Measurements from ENCODE around the gene RAB12. TPM values are rescaled to one million over a fixed set of nuclear protein-coding genes. Genes with fewer than 3 reads are reported as not detected.
"Not testable (repeated sequence)": the region's sequence is repeated elsewhere in the genome, so short reads cannot be mapped to it uniquely, and the experiment has no call there.

The RAB12 gene
- total RNA-seq, 1 donor from 2014 or later, result 48.5 TPM

DNA sequence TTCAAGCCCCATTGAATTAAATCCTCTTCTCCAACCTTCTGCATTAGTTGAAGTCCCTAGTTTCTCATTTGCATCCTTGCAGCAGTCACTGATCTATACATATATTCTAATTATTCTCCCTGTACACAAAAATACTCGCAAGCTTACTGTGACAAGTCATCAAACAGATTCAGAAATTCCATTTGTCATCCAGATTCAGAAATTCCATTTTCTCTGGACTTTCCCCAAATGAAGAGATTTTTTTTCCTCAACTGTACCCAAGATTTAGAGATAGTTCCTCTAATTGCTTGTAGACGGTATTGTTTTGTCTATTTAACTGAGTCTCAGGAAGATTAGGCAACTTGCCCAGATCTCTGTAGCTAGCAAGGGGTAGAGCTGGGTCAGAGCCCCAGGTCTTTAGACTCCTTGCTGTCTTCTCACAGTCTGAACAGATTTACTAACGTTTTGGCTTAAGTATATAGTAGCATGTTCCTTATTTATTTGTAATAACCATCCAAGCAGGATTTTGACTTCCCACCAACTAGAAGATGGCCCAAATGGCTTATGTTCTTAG lies 34.2 kb downstream of the RAB12 start:
- TF ChIP-seq, protein P1, sequence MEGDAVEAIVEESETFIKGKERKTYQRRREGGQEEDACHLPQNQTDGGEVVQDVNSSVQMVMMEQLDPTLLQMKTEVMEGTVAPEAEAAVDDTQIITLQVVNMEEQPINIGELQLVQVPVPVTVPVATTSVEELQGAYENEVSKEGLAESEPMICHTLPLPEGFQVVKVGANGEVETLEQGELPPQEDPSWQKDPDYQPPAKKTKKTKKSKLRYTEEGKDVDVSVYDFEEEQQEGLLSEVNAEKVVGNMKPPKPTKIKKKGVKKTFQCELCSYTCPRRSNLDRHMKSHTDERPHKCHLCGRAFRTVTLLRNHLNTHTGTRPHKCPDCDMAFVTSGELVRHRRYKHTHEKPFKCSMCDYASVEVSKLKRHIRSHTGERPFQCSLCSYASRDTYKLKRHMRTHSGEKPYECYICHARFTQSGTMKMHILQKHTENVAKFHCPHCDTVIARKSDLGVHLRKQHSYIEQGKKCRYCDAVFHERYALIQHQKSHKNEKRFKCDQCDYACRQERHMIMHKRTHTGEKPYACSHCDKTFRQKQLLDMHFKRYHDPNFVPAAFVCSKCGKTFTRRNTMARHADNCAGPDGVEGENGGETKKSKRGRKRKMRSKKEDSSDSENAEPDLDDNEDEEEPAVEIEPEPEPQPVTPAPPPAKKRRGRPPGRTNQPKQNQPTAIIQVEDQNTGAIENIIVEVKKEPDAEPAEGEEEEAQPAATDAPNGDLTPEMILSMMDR (IDR thresholded peaks at IDR 0.05), result no peak
- no peak for DNase-seq (ENCODE audit: extremely low spot score, unreplicated experiment)
- H3K27me3 Mint-ChIP-seq (ENCODE audit: unreplicated experiment), result no peaks in the 10 kb centered on the region
- no peak overlapping the region for H3K27ac Mint-ChIP-seq (ENCODE audit: unreplicated experiment)
- H3K36me3 Mint-ChIP-seq (ENCODE audit: unreplicated experiment), result peaks cover 38% of the 10 kb centered on the region
- no peak overlapping the region for H3K4me3 Mint-ChIP-seq (ENCODE audit: unreplicated experiment)
- H3K4me1 Mint-ChIP-seq (ENCODE audit: unreplicated experiment), result peaks cover 4% of the 10 kb centered on the region
- peaks cover 11% of the 10 kb centered on the region for H3K9me3 Mint-ChIP-seq (ENCODE audit: unreplicated experiment)

DNA sequence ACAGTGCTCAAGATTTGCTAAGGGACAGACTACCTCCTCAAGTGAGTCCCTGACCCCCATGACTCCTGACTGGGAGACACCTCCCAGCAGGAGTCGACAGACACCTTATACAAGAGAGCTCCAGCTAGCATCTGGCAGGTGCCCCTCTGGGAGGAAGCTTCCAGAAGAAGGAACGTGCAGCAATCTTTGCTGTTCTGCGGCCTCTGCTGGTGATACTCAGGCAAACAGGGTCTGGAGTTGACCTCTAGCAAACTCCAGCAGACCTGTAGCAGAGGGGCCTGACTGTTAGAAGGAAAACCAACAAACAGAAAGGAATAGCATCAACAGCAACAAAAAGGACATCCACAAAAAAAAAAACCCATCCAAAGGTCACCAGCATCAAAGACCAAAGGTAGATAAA lies 38.1 kb downstream of the RAB12 start:
- H3K9me3 Mint-ChIP-seq (ENCODE audit: unreplicated experiment), result peaks cover 11% of the 10 kb centered on the region
- H3K36me3 Mint-ChIP-seq (ENCODE audit: unreplicated experiment); DNase-seq (ENCODE audit: extremely low spot score, unreplicated experiment); H3K4me1 Mint-ChIP-seq (ENCODE audit: unreplicated experiment); H3K27ac Mint-ChIP-seq (ENCODE audit: unreplicated experiment); H3K27me3 Mint-ChIP-seq (ENCODE audit: unreplicated experiment); H3K4me3 Mint-ChIP-seq (ENCODE audit: unreplicated experiment): not testable (repeated sequence)

DNA sequence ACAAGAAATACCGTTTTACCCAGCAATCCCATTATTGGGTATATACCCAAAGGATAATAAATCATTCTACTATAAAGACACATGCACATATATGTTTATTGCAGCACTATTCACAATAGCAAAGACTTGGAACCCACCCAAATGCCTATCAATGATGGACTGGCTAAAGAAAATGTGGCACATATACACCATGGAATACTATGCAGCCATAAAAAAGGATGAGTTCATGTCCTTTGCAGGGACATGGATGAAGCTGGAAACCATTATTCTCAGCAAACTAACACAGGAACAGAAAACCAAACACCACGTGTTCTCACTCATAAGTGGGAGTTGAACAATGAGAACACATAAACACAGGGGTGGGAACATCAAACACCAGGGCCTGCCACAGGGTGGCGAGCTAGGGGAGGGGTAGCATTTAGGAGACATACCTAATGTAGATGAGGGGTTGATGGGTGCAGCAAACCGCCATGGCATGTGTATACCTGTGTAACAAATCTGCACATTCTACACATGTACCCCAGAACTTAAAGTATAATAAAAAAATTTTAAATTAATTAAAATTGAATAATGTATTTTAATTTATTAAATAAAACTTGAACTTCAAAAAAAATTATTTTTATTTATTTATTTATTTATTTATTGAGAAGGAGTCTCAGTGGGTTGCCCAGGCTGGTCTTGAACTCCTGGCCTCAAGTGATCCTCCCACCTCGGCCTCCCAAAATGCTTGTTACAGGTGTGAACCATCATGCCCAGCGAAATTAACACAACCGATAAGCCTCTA lies 42.4 kb downstream of the RAB12 start:
- Mint-ChIP-seq H3K27me3 (ENCODE audit: unreplicated experiment) (peaks cover 15% of the 10 kb centered on the region), H3K9me3 (ENCODE audit: unreplicated experiment) (peaks cover 11% of the 10 kb centered on the region)
- not testable (repeated sequence) for DNase-seq (ENCODE audit: extremely low spot score, unreplicated experiment); H3K4me1 Mint-ChIP-seq (ENCODE audit: unreplicated experiment); H3K27ac Mint-ChIP-seq (ENCODE audit: unreplicated experiment); H3K4me3 Mint-ChIP-seq (ENCODE audit: unreplicated experiment); H3K36me3 Mint-ChIP-seq (ENCODE audit: unreplicated experiment)

DNA sequence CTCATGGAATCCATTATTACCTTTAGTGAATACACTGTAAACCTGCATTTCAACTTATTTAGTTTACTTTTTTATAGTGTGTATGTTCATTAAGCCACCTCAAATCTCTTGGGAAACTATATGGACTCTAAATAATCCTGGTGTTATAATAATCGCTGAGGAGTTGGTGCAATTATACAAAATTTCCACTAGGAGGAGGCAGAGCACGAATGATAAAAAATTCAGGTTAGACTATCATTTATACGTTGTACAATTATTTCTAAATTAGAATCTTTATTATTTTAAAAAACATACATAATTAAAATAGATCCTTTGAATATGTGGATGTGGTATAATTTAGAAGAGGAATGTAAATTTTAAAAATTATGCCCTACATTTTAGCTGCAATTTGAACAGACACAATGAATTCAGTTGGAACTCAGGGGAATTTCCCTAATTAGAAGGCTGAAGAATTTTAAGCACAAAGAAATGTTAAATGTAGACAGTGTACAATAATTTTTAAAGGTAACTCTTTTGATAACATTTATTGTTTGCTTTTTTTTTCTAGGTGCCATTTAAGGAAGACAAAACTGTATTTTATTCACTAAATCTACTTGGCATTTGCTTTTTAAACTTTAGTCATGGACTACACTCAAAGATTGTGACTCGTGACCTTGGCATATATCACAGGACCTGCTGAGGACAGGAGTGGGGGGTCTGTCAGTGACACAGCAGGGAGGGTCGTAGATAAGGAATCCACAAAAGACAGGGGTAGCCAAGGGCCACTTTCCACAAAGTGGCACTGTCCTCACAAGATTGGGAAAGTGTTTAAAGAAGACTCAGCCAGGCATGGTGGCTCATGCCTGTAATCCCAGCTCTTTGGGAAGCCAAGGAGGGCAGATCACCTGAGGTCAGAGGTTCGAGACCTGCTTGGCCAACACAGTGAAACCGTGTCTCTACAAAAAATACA lies 45.5 kb downstream of the RAB12 start:
- no peaks in the 10 kb centered on the region for H3K36me3 Mint-ChIP-seq (ENCODE audit: unreplicated experiment)
- H3K9me3 Mint-ChIP-seq (ENCODE audit: unreplicated experiment), result no peaks in the 10 kb centered on the region
- H3K4me3 Mint-ChIP-seq (ENCODE audit: unreplicated experiment), result no peak overlapping the region
- peaks cover 15% of the 10 kb centered on the region for H3K27me3 Mint-ChIP-seq (ENCODE audit: unreplicated experiment)
- no peak overlapping the region for H3K27ac Mint-ChIP-seq (ENCODE audit: unreplicated experiment)
- peaks cover 19% of the 10 kb centered on the region for H3K4me1 Mint-ChIP-seq (ENCODE audit: unreplicated experiment)
- no peak for DNase-seq (ENCODE audit: extremely low spot score, unreplicated experiment)
- TF ChIP-seq, protein P1 (IDR thresholded peaks at IDR 0.05), result peak; percentile 79

DNA sequence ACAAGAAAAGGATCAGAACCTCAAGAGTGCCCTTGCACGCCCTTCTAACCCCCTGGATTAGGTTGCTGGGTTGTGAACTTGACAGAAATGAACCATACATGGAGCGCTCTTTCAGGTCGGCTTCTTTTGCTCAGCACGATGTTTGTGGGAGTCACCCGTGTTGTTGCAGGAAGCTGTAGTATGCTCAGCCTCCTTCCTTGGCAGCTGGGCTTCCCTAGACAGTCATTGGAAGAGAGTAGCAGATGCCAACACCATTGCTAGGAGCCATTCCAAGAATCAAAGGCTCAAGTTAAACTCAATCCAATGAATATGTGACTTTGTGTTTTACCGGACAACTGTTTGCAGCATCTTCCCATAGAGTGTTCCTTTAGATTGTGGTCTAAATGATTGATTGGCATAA lies 47.0 kb downstream of the RAB12 start:
- Mint-ChIP-seq H3K27me3 (ENCODE audit: unreplicated experiment) (peaks cover 15% of the 10 kb centered on the region), H3K36me3 (ENCODE audit: unreplicated experiment) (no peaks in the 10 kb centered on the region), H3K9me3 (ENCODE audit: unreplicated experiment) (no peaks in the 10 kb centered on the region), H3K4me3 (ENCODE audit: unreplicated experiment) (no peak overlapping the region), H3K4me1 (ENCODE audit: unreplicated experiment) (peaks cover 23% of the 10 kb centered on the region), H3K27ac (ENCODE audit: unreplicated experiment) (no peak overlapping the region)
- DNase-seq (ENCODE audit: extremely low spot score, unreplicated experiment), result no peak
- TF ChIP-seq, protein P1 (IDR thresholded peaks at IDR 0.05), result no peak
